HUDEP-2 (cell line): ENCODE results near the gene SLAMF9.

Experiments
- DNase-seq, 76 experiments: peaks; one replicate each; lab custom pipeline; 2025; ENCODE audit not compliant: unreplicated experiment in 76 of 76; lab: John Stamatoyannopoulos, UW

SLAMF9 gene

GRCh38 chr1:159977364-159978106 is 23.5 kb upstream of the SLAMF9 start:
- no peak for DNase-seq

DNA sequence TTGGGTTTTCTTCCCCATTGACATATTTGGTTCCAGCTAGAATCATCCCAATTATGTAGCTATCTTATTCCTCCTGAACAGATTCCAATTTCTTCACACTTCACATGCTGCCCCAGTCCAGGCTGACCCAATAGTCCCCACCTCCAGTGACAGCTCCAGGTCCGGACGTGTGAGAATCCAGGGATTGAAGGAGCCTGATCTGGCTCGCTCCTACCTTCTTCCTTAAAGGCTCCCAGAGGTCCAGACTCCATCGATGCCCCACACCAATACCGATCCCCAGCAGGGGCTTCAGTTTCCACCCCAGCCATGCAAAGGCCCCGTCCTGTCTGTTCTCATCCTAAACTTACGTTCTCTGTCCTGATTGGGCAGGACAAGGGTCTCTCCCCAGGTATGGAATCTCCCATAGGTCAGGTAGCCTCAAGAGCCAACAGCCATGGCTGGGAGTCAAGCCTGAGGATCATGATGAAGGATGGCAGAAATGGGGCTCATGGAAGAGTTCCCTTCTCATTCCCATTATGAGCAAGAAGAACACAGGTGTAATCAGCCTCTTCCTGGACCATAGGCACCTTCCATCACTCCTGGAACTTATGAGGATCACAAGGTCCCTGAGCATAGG is 20.4 kb upstream of the SLAMF9 start:
- no peak for DNase-seq

GRCh38 chr1:159973350-159973940 is 19.4 kb upstream of the SLAMF9 start:
- DNase-seq: no peak

DNA sequence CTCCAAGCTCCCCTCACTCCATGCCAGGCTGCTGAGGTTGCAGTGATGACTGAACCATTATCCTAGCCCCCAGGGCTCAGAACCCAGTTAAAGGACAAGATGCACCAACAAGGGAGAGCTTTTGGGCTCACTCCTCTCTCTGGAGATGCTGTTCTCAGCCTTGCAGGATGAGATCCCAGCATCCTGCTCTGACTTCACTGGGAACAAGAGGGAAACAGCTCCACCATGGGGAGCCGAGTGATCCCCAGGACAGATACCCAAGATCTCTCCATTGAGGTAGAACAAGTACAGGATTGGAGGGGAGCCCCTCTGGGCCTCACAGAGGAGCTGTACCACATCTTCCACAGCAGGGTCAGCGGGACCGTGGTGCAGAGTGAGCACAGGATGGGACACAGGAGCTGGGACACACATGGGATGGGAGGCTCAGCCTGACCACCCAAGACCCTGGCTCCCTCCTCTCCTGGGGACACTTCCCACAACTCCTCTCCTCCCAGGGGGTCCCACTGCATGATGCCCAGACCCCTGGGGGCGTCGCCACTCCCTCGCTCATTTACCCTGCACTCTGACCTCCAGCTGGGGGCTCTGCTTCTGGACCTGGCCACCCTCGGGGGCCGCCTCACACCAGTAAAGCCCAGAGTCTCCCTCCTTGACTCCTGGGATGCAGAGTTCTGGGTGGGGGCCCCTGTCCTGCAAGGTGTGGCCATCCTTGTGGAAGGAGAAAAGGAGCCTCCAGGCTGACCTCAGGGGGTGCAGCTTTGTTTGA is 18.6 kb upstream of the SLAMF9 start:
- no peak for DNase-seq

GRCh38 chr1:159970932-159971342 is 16.9 kb upstream of the SLAMF9 start:
- DNase-seq: no peak

DNA sequence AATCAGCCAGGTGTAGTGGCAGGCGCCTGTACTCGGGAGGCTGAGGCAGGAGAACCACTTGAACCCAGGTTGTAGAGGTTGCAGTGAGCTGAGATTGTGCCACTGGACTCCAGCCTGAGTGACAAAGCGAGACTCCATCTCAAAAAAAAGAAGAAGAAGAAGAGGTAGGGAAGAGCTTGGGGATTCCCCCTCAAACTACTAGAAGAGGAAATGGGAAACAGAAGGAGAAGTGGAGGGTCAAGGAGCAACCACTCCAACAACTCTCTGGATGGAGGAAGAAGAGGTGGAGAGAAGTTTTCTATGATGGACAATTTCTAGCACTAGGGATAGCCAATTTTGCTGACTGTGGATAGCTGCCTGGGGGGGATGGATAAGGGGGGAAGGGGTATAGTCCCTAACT is 14.9 kb upstream of the SLAMF9 start:
- DNase-seq: no peak

- DNase-seq: no peak
These were observed 11.2 kb upstream of the SLAMF9 start for GRCh38 chr1:159965263-159965662.

- DNase-seq: no peak
These were observed 10.1 kb upstream of the SLAMF9 start for GRCh38 chr1:159964144-159964543.

DNA sequence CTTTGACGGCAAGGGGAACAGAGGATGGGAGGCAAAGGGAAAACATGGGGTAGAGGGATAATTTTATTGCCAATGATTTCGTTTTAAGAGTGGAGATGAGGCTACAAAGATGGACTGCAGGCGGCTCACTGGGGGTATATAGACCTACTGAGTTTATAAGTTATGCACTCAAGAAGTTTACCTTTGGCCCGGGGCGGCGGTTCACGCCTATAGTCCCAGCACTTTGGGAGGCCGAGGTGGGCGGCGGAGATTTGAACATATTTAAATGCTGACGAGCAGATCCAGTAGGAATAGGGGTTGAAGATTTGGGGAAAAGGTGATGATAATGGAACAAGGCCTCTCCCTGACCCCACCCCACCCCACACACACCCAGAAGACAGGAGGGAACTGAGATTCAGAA is 8.1 kb upstream of the SLAMF9 start:
- no peak for DNase-seq

- no peak for DNase-seq
These were observed 7.6 kb upstream of the SLAMF9 start for GRCh38 chr1:159961636-159962035.

DNA sequence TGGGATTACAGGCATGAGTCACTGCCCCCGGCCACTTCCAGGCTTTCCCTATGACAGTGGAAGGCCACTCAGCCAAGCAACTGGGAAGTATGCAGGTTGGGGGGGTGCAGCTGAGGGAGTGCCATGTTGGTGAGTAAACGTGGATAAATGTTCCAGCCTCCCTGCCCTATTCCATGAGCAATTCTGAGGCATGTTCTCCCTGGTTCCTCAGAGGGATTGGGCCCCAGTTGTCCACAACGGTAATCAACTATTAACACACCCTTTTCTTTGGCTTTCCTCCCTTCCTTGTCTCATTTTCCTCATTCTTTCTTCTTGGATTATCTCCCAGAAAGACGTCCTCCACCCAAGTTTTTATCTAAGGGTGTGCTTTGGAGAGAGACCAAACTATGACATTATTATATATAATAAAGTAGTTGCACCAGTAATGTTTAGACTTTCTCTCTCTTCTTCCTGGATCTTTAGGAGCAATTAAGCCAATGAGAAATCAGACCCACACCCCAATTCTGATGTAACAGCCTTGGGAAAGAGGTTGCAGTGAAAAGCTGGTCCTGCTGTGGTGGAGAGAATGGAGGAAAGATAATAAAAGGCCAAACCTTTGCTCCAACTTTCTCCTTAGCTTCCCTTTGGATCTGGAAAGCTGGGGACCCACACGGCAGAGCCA is 6.8 kb upstream of the SLAMF9 start:
- peak in 8 of 76 experiments; percentile 8 to 43 (median 20) for DNase-seq

- DNase-seq: no peak
These were observed 5.4 kb upstream of the SLAMF9 start for GRCh38 chr1:159959451-159959850.

DNA sequence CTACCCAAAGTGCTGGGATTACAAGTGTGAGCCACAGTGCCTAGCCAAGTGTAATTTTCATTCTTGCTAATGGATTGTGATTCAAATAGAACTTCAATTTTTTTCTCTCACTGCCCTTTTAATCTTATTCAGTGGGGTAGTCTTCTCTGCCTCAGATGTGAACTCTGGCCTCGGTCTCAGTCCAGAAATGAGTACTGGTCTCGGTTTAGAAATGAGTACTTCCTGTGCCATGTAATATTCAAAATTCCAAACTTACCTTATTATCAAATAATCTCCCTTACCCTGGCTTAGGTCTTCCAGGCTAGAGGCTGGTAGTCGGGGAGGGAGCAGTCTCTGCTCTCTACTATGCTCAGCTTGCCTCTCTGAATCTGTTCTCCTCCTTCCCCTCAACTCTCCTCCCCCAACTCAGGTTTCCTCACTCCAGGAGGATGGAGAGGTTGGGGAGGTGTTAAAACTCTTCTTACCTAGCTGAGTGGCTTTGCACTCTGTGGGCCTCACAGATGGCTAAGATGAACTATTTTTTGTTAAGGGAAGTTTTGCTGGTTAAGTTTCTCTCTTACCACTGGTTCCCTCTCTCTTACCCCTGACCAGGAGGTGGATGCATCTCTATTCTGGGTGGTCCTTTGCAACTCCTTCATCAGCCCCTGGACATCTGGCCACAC is 4.8 kb upstream of the SLAMF9 start:
- no peak for DNase-seq

DNA sequence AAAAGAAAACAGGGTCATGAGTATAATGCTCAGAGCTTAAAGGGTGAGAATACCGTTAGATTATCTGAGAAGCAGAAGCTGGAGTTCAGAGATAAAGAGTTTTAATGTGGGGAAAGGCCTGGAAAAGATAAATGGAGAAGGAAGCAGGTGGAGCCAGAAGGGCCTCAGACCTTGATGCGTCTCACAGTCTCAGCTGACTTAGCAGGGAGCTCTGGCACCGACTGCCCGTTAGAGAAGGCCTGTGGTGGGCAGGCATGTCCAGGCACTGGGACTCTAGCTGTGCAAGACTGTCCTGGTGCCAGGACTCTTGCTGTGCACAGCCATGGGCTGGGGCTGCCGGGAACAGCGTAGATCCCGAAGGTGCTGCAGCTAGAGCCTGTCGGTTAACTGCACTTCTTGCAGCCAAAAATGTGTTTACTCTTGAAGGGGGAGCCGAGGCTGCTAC is 3.8 kb upstream of the SLAMF9 start:
- DNase-seq: peak in 33 of 76 experiments; percentile 3 to 60 (median 27)

DNA sequence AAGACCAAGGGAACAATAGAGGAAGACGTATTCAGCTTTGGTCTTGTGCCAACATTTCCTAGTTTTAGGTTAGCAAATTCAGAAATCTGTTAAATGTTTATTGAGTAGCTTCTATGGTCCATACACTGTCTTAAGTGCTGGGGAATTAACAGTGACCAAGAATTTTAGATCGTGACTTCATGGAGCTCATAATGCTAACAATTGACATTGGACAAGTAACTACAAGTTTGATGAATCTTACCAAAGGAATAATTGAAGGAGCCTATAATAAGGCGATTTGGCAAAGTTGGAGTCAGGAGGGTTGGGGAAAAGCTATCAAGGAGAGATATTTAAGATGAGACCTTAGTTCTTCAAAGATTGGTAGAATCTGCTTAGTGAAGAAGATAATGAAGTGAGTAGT is 1.4 kb upstream of the SLAMF9 start:
- DNase-seq: no peak

GRCh38 chr1:159952932-159953331 is 1.1 kb downstream of the SLAMF9 start:
- no peak for DNase-seq

DNA sequence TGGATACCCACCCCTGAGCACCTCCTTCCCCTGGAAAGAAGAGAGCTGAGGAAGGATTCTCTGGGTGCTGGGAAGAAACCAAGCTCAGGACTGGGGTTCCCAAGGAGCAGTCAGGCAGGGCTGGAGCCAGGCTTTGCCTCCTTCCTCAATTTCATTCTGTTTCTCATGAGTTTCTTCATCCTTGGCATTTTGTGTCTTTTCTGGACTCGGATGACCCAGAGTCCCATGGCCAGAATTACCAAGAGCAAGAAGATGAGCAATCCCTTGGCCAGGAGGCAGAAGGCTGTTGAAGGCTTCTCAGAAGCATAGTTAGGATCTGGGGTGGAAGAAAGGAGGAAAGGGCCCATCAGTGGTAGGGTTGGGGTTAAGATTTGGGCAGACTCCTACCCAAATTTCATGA is 2.5 kb downstream of the SLAMF9 start:
- no peak for DNase-seq

GRCh38 chr1:159951016-159951415 is 3.0 kb downstream of the SLAMF9 start:
- no peak for DNase-seq

DNA sequence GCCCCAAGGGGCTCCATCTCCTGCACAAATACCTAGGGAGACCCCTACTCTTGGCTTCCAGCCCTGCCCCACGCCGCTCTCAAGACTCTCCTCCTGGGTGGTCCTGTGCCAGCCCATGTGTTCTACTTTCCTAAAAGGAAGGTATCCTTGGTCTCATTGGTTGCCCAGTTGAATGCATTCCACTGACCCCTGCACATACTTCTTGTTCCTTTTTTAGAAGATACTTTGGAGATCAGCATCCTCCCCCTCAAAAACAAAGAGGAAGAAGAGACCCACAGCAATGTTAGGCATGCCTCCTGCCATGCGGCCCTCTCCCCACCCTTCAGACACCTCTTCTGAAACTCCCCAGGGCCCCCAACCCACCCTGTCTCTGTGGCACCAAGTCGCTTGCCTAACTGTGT is 4.1 kb downstream of the SLAMF9 start:
- DNase-seq: no peak

GRCh38 chr1:159949123-159949522 is 4.9 kb downstream of the SLAMF9 start:
- no peak for DNase-seq
